NCI-H1048 (cell line): ENCODE measurements around the gene DNAAF1.

ENCODE experiments used
- DNase-seq: peaks from one replicate; lab custom pipeline; 2025; lab: John Stamatoyannopoulos, UW

DNAAF1 gene

DNA sequence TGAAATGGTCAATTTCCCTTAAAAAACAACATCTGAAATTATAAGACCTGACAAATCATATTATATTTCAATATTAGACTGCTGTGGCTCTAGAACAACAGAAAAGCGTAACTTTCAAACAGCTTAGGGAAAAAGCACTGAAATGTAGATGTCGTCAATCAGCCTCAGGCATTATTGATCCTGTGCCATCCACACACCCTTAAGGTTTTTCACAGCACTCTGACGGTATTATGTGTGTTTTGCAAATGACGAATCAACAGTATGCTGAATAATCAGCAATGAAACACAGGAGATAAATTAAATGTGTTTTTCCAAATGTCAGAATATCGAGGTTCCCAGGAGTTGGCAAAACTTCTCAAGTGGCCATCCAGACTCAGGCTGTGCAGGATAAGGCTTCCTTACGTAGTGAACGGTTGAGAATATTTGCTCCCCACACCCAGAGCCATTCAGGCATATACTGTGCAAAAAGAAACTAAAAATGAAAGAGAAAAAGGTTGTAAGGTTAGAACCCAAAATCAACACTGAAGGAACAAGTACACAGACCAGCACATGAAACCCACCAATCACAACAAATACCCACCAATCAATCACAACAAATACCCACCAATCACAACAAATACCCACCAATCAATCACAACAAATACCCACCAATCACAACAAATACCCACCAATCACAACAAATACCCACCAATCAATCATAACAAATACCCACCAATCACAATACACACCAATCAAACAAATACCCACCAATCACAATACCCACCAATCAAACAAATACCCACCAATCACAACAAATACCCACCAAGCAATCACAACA lies 20.6 kb upstream of the DNAAF1 start:
- no peak for DNase-seq

DNA sequence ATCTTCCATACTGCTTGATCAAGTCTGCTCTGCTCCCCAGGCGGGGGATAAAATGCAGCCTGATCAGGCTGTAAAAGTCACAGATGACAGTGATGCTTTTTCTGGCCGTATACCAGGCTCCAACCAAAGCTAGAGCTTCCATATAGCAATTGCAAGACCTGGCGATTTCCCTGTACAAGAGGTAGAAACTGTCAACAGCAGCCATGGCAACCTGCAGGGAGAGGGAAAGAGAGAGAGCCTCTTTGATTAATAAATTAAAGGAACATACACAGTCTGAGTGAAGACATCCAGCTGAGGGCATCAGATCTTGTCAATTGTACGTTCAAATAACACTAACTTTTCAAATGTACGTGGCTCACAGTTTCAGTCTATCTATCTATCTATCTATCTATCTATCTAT lies 14.0 kb upstream of the DNAAF1 start:
- DNase-seq: no peak

DNA sequence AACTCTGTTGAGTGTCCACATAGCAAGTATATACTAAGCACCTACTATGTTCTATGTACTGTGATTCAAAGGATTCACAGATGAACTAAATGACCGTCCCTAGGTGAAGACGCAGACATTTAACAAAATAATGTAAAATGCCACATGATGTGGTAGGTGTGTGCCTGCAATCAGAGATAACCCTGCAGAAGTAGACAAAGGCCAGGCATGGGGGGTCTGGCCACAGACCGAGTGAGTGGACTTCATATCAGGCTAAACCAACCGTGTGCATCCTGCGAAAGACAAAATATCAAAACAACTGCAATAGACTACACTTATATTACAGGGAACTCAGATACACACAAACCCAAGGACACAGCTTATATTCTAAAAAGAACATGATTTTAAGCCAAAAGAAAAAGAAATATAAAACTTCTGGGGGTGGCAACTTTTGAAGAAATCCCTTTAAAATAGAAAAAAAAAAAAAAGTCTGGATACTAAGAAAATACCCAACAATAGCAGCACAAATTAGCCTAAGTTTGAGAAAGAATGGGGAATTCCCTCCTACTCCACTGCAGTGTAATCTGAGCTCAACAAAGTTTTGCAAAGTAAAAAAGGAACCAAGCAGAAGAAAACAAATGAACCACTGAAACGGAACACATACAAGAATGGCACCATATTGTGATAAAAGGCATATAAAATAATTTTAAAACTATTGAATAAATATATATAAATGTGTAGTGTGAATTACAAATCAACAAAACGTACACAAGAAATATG lies 12.4 kb upstream of the DNAAF1 start:
- no peak for DNase-seq

DNA sequence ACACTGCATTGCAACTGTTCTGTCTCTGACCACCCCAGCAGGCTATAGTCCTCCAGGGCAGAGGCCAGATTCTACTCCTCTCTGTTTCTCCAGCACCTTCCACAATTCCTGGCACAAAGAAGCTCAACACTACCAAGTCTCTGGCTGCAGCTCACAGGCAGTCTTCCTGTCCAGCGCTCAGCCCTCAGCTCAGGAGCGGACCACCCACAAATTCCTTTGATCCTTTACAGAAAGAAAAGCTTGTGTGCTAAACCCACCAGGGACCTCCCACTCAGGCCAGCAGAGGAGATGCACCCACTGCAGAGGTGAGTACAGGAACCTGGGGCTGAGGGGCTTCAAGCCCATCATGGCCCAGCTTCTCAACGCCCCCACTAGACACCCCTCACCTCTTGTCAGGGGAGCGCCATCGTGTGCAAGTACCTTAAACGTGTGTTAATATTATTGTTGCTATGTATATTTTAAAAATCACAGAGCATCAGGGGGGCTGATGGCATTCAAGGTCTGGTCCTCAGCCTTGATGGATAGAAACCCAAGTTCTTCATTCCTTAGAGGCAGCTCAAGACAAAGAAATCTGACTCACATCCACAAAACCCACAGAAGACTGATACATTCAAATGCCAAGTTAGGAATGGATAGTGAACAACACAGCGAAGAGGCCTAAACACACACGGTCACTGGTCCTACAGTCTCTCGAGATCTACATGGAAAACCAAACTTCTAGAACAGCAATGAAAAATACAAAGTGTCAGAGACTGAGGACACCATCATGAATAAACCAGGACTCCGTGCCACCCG lies 8.6 kb upstream of the DNAAF1 start:
- DNase-seq: no peak

DNA sequence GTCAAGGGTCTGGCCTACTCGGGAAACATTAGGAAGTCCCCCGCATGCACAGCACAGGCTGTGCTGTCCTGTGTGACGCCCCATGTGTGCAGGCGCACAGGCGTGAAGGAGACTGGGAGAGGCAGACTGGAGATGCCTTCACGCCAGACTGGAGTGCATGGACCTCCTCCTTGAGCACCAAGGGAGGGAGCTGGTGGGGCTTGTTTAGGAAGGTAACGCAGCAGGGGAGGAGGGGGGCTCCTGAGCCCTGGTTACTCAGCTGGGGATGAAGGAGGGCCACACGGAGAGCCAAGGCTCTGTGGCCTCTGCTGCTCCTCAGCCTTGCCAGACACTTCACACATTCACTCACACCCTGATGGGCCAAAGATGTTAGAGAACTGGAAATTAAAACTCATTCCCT lies 7.8 kb upstream of the DNAAF1 start:
- no peak for DNase-seq

DNA sequence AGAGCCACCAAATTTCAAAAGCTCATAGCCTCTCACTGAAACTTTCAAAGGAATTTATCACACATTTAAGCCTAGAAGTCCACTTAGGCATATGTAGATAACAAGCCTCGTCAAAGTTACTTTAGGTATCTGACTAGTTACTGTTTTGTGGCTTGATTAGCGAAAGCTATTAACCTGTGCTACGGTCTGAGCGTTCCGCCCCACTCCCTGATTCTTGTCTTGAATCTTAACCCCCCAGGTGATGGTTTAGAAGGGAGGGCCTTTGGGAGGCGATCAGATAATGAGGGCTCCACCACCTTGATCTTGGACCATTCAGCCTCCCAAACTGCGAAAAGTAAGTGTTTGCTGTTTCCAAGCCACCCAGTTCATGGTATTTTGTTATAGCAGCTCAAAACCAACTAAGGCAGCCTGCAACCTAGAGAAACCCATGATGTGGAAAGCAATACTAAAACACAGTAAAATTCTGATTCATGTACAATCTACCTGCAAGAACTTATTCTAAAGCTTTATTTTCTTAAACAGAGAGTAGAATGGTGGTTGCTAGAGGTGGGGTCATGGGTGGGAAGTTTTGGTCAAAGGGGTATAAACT lies 7.2 kb upstream of the DNAAF1 start:
- no peak for DNase-seq

DNA sequence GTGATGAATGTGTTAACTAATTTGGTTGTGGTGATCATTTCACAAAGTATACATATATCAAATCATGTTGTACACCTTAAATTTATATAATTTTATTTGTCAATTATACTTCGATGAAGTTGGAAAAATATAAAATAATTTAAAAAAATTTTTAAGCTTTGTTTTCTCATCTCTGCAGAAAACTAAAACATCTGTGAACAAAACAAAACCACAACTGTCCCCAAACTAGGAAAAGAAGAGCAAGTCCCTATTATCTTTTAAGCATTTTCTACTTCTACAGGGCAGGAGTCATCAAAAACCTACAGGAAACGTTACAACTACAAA lies 6.6 kb upstream of the DNAAF1 start:
- DNase-seq: no peak

DNA sequence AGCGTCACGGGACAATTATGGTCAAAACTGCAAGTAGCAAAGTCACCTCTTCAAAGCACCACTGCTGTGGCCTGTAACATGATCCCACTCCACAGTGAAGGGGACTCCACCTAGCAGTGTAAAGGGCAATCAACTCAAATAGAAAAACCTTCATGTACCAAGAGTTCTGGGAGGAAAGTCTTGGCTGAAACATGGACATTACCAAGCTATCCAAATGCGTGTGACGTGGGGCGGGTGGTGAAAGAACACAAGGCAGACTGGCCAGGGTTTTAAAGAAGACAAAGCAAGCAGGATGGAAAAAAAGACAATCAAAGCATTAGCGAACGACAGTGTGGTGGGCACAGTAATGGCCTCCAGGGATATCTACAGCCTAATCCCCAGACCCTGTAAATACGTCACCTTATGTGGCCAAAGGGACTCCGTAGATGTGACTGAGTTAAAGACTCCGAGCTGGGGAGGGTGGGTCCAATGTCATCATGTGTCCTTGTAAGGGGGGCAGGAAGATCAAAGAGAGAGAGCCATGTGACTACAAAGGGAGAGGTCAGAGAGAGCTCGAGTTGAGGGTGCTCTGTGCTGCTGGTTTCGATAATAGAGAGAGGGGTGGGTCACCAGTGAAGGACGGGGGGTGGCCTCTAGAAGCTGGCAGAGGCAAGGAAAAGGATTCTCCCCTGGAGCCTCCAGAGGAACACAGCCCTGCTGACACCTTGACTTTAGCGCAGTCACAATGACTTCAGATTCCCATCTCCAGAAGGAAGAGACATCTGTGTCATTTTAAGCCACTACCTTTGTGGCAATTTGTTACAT lies 6.1 kb upstream of the DNAAF1 start:
- DNase-seq: no peak

DNA sequence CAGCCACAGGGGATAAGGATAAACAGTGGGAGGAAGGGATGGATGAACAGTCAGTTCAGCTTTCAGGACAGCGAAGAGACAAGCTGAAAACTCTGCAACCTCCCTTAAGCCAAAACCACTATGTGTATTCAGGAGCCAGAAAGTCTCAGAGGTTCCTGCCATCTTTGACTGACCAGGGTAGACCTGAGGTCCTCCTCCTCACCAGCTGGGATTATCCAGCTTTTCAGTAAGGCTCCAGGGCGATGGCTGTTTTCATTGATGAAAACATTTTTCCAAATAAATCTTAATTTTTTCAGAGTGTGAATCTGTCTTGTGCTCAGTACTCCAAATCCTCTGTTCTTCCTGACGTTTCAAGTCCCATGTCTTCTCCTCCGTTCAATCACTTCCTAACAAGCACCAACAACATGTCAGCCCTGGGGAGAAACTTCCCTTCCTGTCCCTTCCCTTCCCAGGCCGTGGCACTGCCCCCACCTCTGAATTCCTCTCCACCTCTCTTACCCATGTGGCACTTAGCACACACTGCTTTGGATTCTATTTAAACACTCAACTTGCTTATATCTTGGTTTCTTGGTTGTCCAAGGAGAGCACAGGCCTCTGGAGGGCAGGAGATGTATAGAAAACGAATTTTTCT lies 5.4 kb upstream of the DNAAF1 start:
- DNase-seq: no peak

DNA sequence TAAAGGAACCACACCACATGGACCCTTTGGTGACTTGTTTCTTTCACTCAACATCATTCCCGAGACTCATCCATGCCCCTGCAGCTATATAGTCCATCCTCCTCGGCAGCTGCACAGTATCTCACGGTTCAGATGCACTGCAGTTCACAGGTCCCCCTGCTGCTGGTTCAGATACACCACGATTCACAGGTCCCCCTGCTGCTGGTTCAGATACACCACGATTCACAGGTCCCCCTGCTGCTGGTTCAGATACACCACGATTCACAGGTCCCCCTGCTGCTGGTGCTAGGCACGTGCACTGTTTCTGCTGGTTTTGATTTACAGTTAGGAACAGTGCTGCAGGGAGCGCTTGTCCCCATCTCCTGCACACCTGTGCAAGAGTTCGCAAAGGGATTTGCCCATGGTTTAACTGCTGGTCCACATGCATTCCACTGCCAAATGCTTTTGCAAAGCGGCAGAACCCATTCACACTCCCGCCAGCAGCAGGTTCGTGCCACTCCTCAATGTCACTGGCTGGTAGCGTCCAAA lies 3.9 kb upstream of the DNAAF1 start:
- DNase-seq: no peak

DNA sequence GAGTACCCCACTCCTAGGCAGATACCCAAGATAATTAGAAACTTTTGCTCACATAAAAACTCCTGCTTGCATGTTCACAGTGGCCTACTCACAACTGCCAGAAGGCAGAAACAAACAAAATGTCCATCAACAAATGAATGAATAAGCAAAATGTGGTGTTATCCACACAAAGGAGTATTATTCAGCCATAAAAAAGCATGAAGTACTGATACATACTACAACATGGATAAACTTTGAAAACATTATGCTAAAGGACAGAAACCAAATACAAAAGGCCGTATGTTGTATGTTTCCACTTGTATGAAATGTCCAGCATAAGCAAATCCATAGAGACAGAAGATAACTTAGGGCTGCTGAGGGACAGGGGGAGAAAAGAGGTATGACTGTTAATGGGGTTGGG lies 2.0 kb upstream of the DNAAF1 start:
- no peak for DNase-seq

DNA sequence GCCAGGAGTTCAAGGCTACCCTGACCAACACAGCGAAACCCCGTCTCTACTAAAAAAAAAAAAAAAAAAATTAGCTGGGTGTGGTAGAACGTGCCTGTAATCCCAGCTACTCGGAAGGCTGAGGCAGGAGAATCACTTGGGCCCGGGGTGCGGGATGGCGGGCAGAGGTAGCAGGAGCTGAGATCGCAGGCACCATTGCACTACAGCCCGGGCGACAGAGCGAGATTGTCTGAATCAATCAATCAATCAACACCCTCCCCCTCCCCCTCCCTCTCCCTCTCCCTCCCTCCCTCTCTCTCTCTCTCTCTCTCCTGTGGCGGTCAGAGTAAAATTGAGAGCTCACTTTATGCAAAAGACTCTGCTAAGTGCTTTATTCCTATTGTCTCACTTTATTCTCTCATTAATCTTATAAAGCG lies 1.3 kb upstream of the DNAAF1 start:
- DNase-seq: no peak

DNA sequence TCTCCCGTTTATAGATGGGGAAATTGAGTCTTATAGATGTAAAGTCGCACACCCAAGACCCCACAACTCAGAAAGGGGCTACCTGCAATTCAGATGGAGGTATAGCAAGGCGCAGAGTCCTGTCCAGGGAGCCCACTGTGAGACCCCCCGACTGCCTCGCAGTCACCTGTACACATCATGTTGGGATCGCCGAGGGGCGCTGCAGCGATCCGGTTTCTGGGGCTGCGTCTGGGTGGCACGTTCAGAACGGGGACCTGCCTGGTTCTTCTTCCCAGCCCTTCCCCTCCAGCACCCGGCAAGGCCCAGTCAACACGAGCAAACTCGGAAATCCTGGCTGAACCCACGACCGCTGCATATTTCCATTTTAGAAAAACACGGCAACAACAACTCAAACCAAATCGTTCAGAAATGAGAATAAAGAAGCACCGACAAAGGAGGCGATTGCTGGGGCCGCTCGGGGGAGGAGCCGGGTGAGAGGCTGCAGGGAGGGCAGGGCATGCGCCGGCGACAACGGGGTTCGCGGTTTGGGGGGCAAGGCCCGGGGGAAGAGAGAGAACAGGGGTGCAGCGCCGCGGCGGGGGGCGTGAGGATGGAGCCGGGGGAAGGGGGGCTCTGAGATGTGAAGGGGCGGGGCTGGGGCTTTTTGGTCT lies 774 bp upstream of the DNAAF1 start:
- DNase-seq: no peak

DNA sequence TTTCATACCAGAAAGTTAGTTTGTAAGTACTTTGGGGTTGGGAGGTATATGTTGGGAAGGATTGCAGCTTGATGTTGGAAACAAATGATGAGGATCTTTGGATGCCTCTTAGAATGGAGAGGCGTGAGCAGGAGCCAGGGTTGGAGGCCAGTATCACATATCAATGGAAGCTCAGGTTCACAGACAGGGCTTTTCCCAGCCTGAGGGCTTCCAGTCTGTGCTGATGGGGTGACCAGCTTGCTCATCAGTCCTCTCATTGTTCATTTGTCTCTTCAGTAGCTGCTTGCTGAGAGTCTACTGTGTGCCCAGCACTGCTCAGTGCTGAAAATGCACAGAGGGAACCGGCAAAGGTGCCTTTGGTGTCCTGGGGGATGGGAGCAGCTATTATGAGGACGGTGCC lies 5.8 kb downstream of the DNAAF1 start:
- no peak for DNase-seq

DNA sequence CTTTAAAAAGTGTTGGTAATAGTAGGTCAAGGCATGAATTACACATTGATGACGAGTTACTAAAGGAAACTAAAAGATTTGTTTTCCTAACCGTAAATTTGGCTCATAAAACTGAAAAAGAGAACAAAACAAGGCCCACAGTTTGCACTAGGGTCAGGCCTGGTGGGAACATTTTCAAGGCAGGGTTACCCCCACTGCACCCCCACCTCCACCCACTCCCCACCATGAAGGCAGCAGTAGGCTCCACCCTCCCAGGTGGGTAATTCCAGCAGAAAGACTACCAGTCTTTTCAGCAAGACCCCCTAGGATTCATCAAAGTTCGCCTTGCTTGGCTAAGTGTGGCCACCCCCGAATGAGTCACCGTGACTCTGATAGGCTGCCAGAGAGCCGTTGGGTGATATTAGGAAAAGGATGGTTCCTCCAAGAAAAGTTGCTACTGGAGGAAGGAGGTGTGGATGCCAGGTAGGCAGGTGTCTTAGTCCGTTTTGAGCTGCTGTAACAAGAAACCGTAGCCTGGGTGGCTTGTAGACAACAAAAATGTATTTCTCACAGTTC lies 8.6 kb downstream of the DNAAF1 start:
- DNase-seq: no peak

DNA sequence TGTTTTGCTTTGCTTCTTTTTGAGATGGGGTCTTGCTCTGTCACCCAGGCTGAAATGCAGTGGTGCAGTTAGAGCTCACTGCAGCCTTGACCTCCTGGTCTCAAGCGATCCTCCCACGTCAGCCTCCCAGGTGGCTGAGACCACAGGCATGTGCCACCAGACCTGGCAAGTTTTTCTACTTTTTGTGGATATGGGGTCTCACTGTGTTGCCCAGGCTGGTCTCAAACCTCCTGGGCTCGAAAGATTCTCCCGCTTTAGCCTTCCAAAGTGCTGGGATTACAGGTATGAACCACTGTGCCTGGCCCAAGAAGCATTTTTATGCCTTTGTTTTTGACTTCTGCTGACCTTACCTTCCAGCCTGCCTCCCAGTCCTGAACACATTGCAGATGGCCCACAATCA lies 10.1 kb downstream of the DNAAF1 start:
- no peak for DNase-seq

DNA sequence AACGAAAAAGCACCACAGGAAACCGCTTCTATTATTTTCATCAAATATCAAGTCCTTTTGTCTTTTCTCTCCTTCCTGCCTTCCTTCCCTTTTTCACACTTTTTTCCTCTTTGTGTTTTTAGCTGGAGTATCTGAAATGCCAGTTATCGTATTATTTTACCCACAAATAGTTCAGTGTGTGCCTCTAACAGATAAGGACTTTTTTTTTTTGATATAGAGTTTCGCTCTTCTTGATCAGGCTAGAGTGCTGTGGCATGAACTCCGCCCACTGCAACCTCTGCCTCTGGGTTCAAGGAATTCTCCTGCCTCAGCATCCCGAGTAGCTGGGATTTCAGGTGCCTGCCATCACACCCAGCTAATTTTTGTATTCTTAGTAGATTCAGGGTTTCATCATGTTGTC lies 10.7 kb downstream of the DNAAF1 start:
- no peak for DNase-seq

DNA sequence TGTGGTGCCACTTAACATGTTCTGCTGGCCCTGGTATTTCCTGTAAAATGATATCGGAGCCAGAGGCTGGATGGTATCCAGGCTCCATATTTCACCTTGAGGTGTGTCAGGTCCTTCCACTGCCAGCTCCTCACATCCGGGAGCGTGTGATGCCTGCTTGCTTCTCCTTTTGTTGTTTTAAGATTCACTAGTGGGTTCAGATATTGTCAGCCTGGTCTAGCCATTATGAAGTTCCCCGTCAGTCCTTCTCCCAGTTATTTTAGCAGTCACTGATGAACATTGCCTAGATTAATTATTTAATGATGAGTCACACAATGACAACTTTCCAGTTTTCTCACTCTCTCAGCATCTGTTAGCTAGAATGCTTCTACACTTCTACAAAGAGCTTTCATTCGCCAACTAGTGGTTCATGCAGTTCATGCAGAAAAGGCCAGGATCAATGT lies 11.3 kb downstream of the DNAAF1 start:
- no peak for DNase-seq

DNA sequence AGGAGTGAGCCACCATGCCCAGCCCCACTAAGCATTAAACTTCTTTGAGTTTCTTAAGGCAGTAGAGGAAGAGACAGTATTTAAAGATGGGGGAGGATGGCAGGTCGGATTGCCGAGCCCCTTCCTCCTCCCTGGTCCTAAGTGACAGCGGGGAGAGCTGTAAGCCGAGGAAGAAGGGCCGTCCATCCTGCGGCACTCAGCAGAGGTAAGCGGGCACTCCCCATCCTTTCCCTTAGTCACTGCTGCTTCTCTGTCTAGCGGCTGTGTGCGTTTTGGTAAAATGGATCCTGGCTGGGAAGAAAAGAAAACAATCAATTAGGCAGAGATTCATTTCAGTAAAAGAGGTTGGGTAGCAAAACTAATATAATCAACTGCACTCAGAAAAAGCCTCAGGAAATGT lies 13.9 kb downstream of the DNAAF1 start:
- DNase-seq: no peak

DNA sequence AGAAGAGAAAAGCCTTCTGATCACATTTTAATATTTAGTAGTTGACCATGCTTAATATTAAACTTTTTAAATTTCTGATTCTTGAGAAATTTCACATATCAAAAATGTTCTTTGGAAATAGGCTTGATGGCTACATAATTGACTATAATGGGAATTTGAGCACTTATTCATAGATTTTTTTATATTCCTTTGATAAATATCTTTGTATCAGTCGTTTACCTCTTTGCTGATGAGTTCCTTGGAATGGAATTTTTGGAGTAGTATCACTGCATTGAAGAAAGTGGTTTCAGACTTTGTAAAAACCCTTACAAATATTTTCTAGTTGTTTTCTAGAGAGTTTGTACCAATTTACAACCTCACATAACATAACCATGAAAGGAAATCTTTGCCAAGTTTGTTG lies 14.7 kb downstream of the DNAAF1 start:
- no peak for DNase-seq
